ENCODE measurements around the gene CELF3. TPM values are rescaled to one million over a fixed set of nuclear protein-coding genes. Genes with fewer than 3 reads are reported as not detected.

Gene CELF3
- total and polyA plus RNA-seq, 2 of the 13 experiments (the other 11 are each of a cell fraction or from before 2014, with no cell fraction given), result not detected

DNA sequence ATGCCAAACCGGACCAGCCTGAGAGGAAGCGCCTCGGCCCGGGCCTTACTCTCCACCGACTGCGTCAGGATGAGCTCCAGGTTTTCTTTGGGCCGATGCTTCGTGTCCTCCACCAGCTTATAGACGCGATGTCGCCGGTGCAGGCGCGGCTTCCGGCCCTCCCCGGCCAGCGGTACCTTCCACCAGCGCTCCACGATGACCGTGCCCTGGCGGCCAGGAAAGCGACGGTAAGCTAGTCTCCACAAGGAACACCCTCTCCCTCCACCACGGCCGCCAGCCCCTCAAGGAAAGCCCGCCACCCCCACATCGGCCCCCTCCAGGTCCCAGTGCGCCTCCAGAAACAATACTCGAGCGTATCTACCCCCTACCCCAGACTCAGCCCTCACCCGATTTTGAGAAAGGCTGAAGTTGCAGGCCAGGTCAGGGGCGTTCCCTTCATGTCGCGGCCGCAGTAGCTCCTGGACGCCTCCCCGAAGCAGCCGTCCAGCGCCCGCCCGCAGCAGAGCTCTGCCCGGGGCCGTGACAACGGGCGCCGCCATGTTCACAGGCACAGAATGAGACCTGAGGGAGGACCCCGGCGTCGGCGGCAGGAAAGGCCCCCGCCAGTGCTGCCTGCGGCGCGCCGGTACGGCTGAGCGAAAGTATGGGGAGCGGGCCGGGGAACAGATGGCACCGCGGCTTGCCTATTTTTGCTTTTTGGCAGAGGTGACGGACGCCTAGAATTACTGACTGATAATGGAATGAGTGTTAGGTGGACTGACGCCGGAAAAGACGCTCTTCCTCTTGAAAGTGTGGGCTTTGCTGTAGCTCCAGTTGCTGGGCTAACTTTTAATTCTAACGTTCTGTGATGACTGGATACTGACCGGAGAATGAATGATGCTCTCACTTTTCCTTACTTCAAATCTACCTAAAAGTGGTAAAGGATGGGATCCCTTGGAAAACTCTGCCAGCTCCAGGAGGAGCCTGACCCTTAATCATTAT lies 46.6 kb upstream of the CELF3 start, which contains the start of gene MRPL9 (continued):
- TF ChIP-seq, protein P1, sequence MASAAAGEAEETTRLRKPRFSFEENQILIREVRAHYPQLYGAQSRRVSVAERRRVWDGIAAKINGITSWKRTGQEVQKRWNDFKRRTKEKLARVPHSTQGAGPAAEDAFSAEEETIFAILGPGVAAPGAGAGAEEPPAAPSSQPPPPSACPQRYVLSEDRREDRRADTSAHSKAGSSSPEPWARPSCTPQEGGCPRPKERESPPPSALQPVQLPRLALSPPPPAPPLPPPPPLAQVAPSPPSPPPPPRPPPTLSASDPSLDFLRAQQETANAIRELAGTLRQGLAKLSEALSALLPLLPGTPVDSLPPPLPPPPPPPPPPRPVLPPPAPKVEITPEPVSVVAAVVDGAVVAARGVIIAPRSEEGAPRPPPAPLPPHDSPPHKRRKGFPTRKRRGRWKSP (CRISPR knock-in tag; IDR thresholded peaks at IDR 0.05), result 0 out of 2 replicates have a peak, but pooled peaks have one; percentile 21
- TF ChIP-seq TARDBP (CRISPR knock-in tag; IDR thresholded peaks at IDR 0.05), result peak; percentile 57; the same call in 1 of the 2 replicates
- TF ChIP-seq FIP1L1 (IDR thresholded peaks at IDR 0.05; ENCODE audit: borderline replicate concordance, insufficient read depth, low read depth, low read length), result no peak
- TF ChIP-seq, protein P2, sequence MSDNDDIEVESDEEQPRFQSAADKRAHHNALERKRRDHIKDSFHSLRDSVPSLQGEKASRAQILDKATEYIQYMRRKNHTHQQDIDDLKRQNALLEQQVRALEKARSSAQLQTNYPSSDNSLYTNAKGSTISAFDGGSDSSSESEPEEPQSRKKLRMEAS (IDR thresholded peaks at IDR 0.05), result peak; percentile 51; the same call in 1 of the 2 replicates
- TF ChIP-seq SNAPC2 (CRISPR knock-in tag; IDR thresholded peaks at IDR 0.05), result 0 out of 2 replicates have a peak, but pooled peaks have one; percentile 62
- no peak for TF ChIP-seq ZBTB21 (CRISPR knock-in tag; IDR thresholded peaks at IDR 0.05)
- no peak for TF ChIP-seq SYNCRIP (IDR thresholded peaks at IDR 0.05; ENCODE audit: insufficient read depth, low read depth, low read length)
- no peak for TF ChIP-seq ZNF816 (CRISPR knock-in tag; IDR thresholded peaks at IDR 0.05; ENCODE audit: borderline replicate concordance)
- TF ChIP-seq ZNF343 (CRISPR knock-in tag; IDR thresholded peaks at IDR 0.05), result no peak
- no peak for TF ChIP-seq NFE2 (CRISPR knock-in tag; IDR thresholded peaks at IDR 0.05)
- TF ChIP-seq, protein P3, sequence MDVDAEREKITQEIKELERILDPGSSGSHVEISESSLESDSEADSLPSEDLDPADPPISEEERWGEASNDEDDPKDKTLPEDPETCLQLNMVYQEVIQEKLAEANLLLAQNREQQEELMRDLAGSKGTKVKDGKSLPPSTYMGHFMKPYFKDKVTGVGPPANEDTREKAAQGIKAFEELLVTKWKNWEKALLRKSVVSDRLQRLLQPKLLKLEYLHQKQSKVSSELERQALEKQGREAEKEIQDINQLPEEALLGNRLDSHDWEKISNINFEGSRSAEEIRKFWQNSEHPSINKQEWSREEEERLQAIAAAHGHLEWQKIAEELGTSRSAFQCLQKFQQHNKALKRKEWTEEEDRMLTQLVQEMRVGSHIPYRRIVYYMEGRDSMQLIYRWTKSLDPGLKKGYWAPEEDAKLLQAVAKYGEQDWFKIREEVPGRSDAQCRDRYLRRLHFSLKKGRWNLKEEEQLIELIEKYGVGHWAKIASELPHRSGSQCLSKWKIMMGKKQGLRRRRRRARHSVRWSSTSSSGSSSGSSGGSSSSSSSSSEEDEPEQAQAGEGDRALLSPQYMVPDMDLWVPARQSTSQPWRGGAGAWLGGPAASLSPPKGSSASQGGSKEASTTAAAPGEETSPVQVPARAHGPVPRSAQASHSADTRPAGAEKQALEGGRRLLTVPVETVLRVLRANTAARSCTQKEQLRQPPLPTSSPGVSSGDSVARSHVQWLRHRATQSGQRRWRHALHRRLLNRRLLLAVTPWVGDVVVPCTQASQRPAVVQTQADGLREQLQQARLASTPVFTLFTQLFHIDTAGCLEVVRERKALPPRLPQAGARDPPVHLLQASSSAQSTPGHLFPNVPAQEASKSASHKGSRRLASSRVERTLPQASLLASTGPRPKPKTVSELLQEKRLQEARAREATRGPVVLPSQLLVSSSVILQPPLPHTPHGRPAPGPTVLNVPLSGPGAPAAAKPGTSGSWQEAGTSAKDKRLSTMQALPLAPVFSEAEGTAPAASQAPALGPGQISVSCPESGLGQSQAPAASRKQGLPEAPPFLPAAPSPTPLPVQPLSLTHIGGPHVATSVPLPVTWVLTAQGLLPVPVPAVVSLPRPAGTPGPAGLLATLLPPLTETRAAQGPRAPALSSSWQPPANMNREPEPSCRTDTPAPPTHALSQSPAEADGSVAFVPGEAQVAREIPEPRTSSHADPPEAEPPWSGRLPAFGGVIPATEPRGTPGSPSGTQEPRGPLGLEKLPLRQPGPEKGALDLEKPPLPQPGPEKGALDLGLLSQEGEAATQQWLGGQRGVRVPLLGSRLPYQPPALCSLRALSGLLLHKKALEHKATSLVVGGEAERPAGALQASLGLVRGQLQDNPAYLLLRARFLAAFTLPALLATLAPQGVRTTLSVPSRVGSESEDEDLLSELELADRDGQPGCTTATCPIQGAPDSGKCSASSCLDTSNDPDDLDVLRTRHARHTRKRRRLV (CRISPR knock-in tag; IDR thresholded peaks at IDR 0.05), result 0 out of 2 replicates have a peak, but pooled peaks have one; percentile 24
- no peak for TF ChIP-seq ERF (CRISPR knock-in tag; IDR thresholded peaks at IDR 0.05)
- peak; percentile 91; the same call in 1 of the 2 replicates for TF ChIP-seq REPIN1 (CRISPR knock-in tag; IDR thresholded peaks at IDR 0.05; ENCODE audit: borderline replicate concordance, low read depth)
- peak; percentile 32; the same call in 1 of the 2 replicates for TF ChIP-seq ZNF761 (CRISPR knock-in tag; conservative IDR thresholded peaks at IDR 0.05)
- TF ChIP-seq KLF13 (CRISPR knock-in tag; IDR thresholded peaks at IDR 0.05), result no peak
- TF ChIP-seq MIXL1 (CRISPR knock-in tag; IDR thresholded peaks at IDR 0.05), result no peak
- peak; percentile 30 for TF ChIP-seq AGO2 (optimal IDR thresholded peaks at IDR 0.05; ENCODE audit: low read depth, low read length)
- TF ChIP-seq, protein P4, sequence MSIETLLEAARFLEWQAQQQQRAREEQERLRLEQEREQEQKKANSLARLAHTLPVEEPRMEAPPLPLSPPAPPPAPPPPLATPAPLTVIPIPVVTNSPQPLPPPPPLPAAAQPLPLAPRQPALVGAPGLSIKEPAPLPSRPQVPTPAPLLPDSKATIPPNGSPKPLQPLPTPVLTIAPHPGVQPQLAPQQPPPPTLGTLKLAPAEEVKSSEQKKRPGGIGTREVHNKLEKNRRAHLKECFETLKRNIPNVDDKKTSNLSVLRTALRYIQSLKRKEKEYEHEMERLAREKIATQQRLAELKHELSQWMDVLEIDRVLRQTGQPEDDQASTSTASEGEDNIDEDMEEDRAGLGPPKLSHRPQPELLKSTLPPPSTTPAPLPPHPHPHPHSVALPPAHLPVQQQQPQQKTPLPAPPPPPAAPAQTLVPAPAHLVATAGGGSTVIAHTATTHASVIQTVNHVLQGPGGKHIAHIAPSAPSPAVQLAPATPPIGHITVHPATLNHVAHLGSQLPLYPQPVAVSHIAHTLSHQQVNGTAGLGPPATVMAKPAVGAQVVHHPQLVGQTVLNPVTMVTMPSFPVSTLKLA (IDR thresholded peaks at IDR 0.05), result no peak
